ENCODE measurements around the gene RALGPS2.
A peak's percentile ranks its signal among the peaks of the same experiment; 100 is the strongest.

The RALGPS2 gene

GRCh38 chr1:178724728-178725465, at the start of gene RALGPS2:
Gene RALGPS2 (plus strand): TSS chr1:178725244. CDS start chr1:178776765, 51,521 bp downstream.
- DNase-seq: peak; percentile 74

- DNase-seq: no peak
Observed at GRCh38 chr1:178679237-178679636, 45.8 kb upstream of the RALGPS2 start.

GRCh38 chr1:178682429-178682828, 42.6 kb upstream of the RALGPS2 start:
- no peak for DNase-seq

- no peak for DNase-seq
Observed at GRCh38 chr1:178682886-178683285, 42.2 kb upstream of the RALGPS2 start.

GRCh38 chr1:178683291-178683690, 41.8 kb upstream of the RALGPS2 start:
- DNase-seq: no peak

- DNase-seq: no peak
Observed at GRCh38 chr1:178684111-178684510, 40.9 kb upstream of the RALGPS2 start.

- DNase-seq: no peak
Observed at GRCh38 chr1:178684542-178685000, 40.5 kb upstream of the RALGPS2 start.

- DNase-seq: no peak
Observed at GRCh38 chr1:178686407-178686806, 38.6 kb upstream of the RALGPS2 start.

GRCh38 chr1:178688244-178688643, 36.8 kb upstream of the RALGPS2 start:
- DNase-seq: no peak

- no peak for DNase-seq
Observed at GRCh38 chr1:178689769-178690168, 35.3 kb upstream of the RALGPS2 start.

GRCh38 chr1:178690496-178690895, 34.5 kb upstream of the RALGPS2 start:
- DNase-seq: no peak

- DNase-seq: no peak
Observed at GRCh38 chr1:178692564-178693327, 32.3 kb upstream of the RALGPS2 start.

- DNase-seq: no peak
Observed at GRCh38 chr1:178693366-178693765, 31.7 kb upstream of the RALGPS2 start.

GRCh38 chr1:178694923-178695525, 30.0 kb upstream of the RALGPS2 start:
- no peak for DNase-seq

GRCh38 chr1:178702146-178702545, 22.9 kb upstream of the RALGPS2 start:
- no peak for DNase-seq

- no peak for DNase-seq
Observed at GRCh38 chr1:178704833-178705232, 20.2 kb upstream of the RALGPS2 start.

GRCh38 chr1:178706432-178706831, 18.6 kb upstream of the RALGPS2 start:
- DNase-seq: no peak

GRCh38 chr1:178713259-178713658, 11.8 kb upstream of the RALGPS2 start:
- no peak for DNase-seq

GRCh38 chr1:178714453-178714852, 10.6 kb upstream of the RALGPS2 start:
- DNase-seq: no peak

GRCh38 chr1:178716111-178716510, 8.9 kb upstream of the RALGPS2 start:
- DNase-seq: no peak

- DNase-seq: no peak
Observed at GRCh38 chr1:178718520-178718919, 6.5 kb upstream of the RALGPS2 start.

- DNase-seq: no peak
Observed at GRCh38 chr1:178723546-178723945, 1.5 kb upstream of the RALGPS2 start.

- DNase-seq: no peak
Observed at GRCh38 chr1:178724376-178724727, 692 bp upstream of the RALGPS2 start.

Data from midbrain (tissue), 1 donor.